Muscle of leg (tissue), 11 donors: ENCODE data around the gene SLC25A40. TPM values are rescaled to one million over a fixed set of nuclear protein-coding genes. Genes with fewer than 3 reads are reported as not detected.
"Not testable (repeated sequence)": the region's sequence is repeated elsewhere in the genome, so short reads cannot be mapped to it uniquely, and the experiment has no call there.

Experiments
- DNase-seq: peaks from one replicate; pipeline ENCODE4 v3.0.0; 2013
- H3K27ac ChIP-seq: one replicate; pipeline ENCODE4 v1.5.1; 2013; ENCODE audit warnings: mild to moderate bottlenecking, low read length, control low read depth
- H3K27me3 ChIP-seq: one replicate; pipeline ENCODE4 v1.6.1; 2013; ENCODE audit warnings: low read length; ENCODE audit not compliant: control insufficient read depth, insufficient read depth
- H3K36me3 ChIP-seq: one replicate; pipeline ENCODE4 v1.6.1; 2013; ENCODE audit warnings: low read length; ENCODE audit not compliant: control insufficient read depth, insufficient read depth
- H3K4me1 ChIP-seq: one replicate; pipeline ENCODE4 v1.6.1; 2013; ENCODE audit warnings: low read length; ENCODE audit not compliant: control insufficient read depth, insufficient read depth
- H3K4me3 ChIP-seq: one replicate; pipeline ENCODE4 v1.5.1; 2013; ENCODE audit warnings: low read length, control low read depth
- H3K9me3 ChIP-seq: replicated peaks from 2 replicates; pipeline ENCODE4 v1.6.1; 2013; ENCODE audit warnings: low read depth, low read length; ENCODE audit not compliant: control insufficient read depth
- WGBS: methylation state at CpG from one replicate; pipeline ENCODE4 v1.1.5; 2013; ENCODE audit warnings: missing lambda C conversion rate; ENCODE audit not compliant: insufficient coverage; 5-methylcytosine and 5-hydroxymethylcytosine counted together
- polyA plus RNA-seq, 8 donors: library from polyadenylated mRNA; unstranded; fragments of 120-200 nt; gene quantifications; one replicate each; pipeline versions ENCODE4 v1.2.1 to v1.2.3, GENCODE V29; 2013; ENCODE audit warnings: inconsistent platforms in 1 of 8, low replicate concordance in 1 of 8; ENCODE audit not compliant: insufficient read length in 8 of 8, insufficient read depth in 1 of 8
- total RNA-seq: library from RNA; stranded (reverse); fragments of 120-200 nt; gene quantifications from one replicate; pipeline ENCODE4 v1.2.4, GENCODE V29; 2013

The SLC25A40 gene
- total and polyA plus RNA-seq, 9 donors = 9.6 to 19.2 (median 13.9) TPM

DNA sequence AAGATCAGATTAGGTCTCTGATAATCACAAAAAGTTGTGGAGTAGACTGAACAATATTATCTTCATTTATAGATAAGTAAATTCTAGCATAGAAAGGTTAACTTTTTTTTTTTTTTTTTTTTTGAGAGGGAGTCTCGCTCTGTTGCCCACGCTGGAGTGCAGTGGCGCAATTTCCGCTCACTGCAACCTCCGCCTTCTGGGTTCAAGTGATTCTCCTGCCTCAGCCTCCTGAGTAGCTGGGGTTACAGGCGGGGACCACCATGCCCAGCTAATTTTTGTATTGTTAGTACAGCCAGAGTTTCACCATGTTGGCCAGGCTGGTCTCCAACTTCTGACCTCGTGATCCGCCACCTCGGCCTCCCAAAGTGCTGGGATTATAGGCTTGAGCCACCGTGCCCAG is 2.8 kb downstream of the SLC25A40 start:
- DNase-seq = not testable (repeated sequence)
- WGBS = 95% methylated on average over 7 of the region's 10 CpGs

GRCh38 chr7:87872346-87872745 is 3.8 kb downstream of the SLC25A40 start:
- WGBS = 100% methylated on average over 3 of the region's 5 CpGs
- Histone ChIP-seq H3K4me1 (peaks cover 2% of the 10 kb centered on the region), H3K36me3 (peaks cover 8% of the 10 kb centered on the region), H3K4me3 (no peak overlapping the region), H3K27me3 (no peaks in the 10 kb centered on the region), H3K9me3 (peaks cover 38% of the 10 kb centered on the region), H3K27ac (no peak overlapping the region)
- no peak for DNase-seq

More for the DNA sequence above, 2.8 kb downstream of the SLC25A40 start:
- not testable (repeated sequence) for H3K4me3 ChIP-seq, H3K36me3 ChIP-seq, H3K4me1 ChIP-seq, H3K27me3 ChIP-seq, H3K27ac ChIP-seq
- H3K9me3 ChIP-seq = peaks cover 28% of the 10 kb centered on the region

GRCh38 chr7:87870471-87870870 is 5.7 kb downstream of the SLC25A40 start:
- DNase-seq = no peak
- H3K4me1 ChIP-seq = peaks cover 2% of the 10 kb centered on the region
- 97% methylated on average over 2 of the region's 4 CpGs for WGBS
- H3K9me3 ChIP-seq = peaks cover 50% of the 10 kb centered on the region
- no peaks in the 10 kb centered on the region for H3K27me3 ChIP-seq
- H3K4me3 ChIP-seq = no peak overlapping the region
- no peak overlapping the region for H3K27ac ChIP-seq
- peaks cover 11% of the 10 kb centered on the region for H3K36me3 ChIP-seq

- not testable (repeated sequence) for H3K4me1 ChIP-seq, DNase-seq, H3K27me3 ChIP-seq, H3K4me3 ChIP-seq, H3K27ac ChIP-seq
- peaks cover 46% of the 10 kb centered on the region for H3K9me3 ChIP-seq
- peaks cover 11% of the 10 kb centered on the region for H3K36me3 ChIP-seq
- WGBS = 92% methylated on average over 6 of the region's 6 CpGs
Observed at GRCh38 chr7:87866533-87866932, 9.6 kb downstream of the SLC25A40 start.

DNA sequence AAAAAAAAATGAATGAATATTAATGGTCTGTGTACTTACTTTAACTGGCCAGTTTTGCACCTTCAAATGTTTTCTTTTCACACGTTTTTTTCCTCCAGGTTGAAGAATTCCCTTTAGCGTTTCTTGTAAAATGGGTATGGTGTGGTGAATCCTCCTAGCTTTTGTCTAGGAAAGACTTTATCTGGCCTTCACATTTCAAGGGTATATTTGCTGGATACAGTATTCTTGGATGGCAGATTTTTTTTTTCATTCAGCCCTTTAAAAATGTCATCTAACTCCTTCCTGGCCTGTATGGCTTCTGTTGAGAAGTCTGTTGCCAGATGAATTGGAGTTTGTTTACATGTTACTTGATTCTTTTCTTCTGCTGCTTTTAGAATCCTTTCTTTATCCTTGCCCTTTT is 10.1 kb downstream of the SLC25A40 start:
- WGBS = no CpG with 5 or more reads among the region's 2 CpGs
- H3K4me1 ChIP-seq = no peaks in the 10 kb centered on the region
- peaks cover 10% of the 10 kb centered on the region for H3K36me3 ChIP-seq
- DNase-seq = no peak
- no peaks in the 10 kb centered on the region for H3K27me3 ChIP-seq
- no peak overlapping the region for H3K27ac ChIP-seq
- peaks cover 41% of the 10 kb centered on the region for H3K9me3 ChIP-seq
- no peak overlapping the region for H3K4me3 ChIP-seq

GRCh38 chr7:87858417-87859100 is 17.6 kb downstream of the SLC25A40 start:
- H3K27ac ChIP-seq = no peak overlapping the region
- no peaks in the 10 kb centered on the region for H3K4me1 ChIP-seq
- DNase-seq = no peak
- WGBS = no CpG with 5 or more reads among the region's 3 CpGs
- peaks cover 9% of the 10 kb centered on the region for H3K36me3 ChIP-seq
- peaks cover 2% of the 10 kb centered on the region for H3K9me3 ChIP-seq
- no peak overlapping the region for H3K4me3 ChIP-seq
- no peaks in the 10 kb centered on the region for H3K27me3 ChIP-seq

DNA sequence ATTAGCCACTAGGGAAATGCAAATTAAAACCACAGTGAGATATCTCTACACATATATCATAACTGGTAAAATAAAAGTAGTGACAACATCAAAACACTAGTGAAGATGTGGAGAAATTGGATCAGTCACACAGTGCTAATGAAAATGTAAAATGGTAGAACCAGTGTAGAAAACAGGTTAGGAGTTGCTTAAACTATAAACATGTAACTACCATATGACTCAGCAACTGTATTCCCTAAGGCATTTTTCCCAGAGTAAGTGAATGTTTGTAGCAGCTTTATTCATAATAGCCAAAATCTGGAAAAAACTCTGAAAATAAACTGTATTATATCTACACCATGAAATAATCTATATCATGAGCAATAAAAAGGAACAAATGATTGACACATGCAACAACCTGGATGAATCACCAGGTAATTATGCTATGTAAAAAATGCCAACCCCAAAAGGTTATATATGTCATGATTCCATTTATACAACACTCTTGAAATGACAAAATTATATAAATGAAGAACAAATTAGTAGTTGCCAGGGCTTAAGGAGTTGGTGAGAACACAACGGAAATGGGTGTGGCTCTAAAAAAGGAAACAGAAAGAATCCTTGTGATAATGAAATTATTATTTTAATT is 22.8 kb downstream of the SLC25A40 start:
- no peak for DNase-seq
- no peaks in the 10 kb centered on the region for H3K27me3 ChIP-seq
- H3K4me3 ChIP-seq = no peak overlapping the region
- no peaks in the 10 kb centered on the region for H3K4me1 ChIP-seq
- H3K9me3 ChIP-seq = no peaks in the 10 kb centered on the region
- peaks cover 18% of the 10 kb centered on the region for H3K36me3 ChIP-seq
- no peak overlapping the region for H3K27ac ChIP-seq
- no CpG with 5 or more reads among the region's 1 CpG for WGBS

DNA sequence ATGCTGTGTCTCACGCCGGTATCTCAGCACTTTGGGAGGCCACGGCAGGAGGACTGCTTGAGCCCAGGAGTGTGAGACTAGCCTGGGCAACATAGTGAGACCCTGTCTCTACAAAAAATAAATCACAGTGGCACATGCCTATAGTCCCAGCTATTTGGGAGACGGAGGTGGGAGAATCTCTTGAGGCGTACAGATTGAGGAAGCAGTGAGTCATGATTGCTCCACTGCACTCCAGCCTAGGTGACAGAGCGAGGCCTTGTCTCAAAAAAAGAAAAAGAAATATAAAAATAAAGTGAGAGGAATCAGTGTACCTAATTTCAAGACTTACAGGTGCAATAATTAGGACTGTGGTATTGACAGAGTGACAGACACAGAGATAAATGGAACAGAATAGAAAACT is 23.9 kb downstream of the SLC25A40 start:
- DNase-seq = no peak
- Histone ChIP-seq H3K27ac (no peak overlapping the region), H3K4me1 (no peaks in the 10 kb centered on the region), H3K36me3 (peaks cover 12% of the 10 kb centered on the region), H3K4me3 (no peak overlapping the region), H3K9me3 (no peaks in the 10 kb centered on the region), H3K27me3 (no peaks in the 10 kb centered on the region)
- WGBS = 92% methylated on average over 2 of the region's 6 CpGs

DNA sequence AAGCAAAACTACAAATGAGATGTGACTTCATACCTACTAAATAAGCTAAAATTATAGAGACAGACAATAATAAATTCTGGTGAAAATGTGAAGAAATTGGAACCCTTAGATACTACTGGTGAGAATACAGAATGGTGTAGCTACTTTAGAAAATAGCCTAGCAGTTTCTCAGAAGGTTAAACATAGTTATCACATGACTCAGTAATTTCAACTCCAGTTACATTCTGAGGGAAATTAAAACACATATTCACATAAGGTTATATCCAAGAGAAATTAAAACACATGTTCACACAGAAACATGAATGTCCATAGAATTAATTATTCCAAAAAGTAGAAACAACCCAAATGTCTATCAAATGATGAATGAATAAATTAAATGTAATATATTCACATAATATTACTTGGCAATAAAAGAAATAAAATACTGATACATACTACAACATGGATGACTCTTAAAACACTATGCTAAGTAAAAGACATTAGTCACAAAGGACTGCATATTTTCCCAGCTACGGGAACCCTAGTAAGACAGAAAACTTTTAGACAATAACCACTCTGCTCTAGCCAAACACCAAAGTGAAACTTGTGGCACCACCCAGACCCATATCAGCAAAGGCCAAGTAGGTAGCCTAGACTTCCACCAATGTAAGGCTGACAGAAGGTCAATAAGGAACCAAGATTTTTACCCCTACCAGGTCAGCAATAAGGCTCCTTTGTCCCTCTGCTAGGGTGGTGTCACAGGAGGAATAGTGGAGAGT is 25.1 kb downstream of the SLC25A40 start:
- Histone ChIP-seq H3K4me1 (no peaks in the 10 kb centered on the region), H3K36me3 (peaks cover 11% of the 10 kb centered on the region), H3K27ac (no peak overlapping the region), H3K4me3 (no peak overlapping the region), H3K9me3 (no peaks in the 10 kb centered on the region), H3K27me3 (no peaks in the 10 kb centered on the region)
- DNase-seq = no peak
- WGBS = no CpG with 5 or more reads among the region's 1 CpG

DNA sequence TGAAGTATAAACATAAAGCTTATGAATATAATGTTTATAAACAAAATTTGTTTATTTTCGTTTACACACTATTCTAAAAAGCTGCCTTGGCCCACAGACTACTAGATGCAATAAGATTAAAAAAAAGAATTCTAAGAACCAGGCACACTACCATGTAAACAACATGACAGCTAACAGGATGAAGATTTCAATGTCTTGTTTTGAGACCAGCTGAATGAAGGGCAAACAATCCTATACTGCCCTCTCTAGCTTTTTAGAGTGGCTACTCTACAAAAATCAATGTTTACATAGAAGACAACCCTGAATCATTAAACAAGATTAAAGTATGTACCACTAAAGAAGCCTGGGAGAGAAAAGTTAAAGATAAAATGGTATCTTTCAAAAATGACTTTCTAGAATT is 38.6 kb downstream of the SLC25A40 start:
- no peak for DNase-seq
- Histone ChIP-seq H3K4me3 (no peak overlapping the region), H3K27ac (no peak overlapping the region), H3K4me1 (no peaks in the 10 kb centered on the region), H3K27me3 (no peaks in the 10 kb centered on the region), H3K36me3 (peaks cover 2% of the 10 kb centered on the region), H3K9me3 (no peaks in the 10 kb centered on the region)
- WGBS = no CpG with 5 or more reads among the region's 1 CpG
